NCI-H1694 treated with DMSO at 0.1 percent for 48 hours (cell line): Measurements from ENCODE around the gene CLEC11A.

Experiments used
- DNase-seq: peaks from one replicate; lab custom pipeline; 2025; lab: John Stamatoyannopoulos, UW

CLEC11A gene, protein sequence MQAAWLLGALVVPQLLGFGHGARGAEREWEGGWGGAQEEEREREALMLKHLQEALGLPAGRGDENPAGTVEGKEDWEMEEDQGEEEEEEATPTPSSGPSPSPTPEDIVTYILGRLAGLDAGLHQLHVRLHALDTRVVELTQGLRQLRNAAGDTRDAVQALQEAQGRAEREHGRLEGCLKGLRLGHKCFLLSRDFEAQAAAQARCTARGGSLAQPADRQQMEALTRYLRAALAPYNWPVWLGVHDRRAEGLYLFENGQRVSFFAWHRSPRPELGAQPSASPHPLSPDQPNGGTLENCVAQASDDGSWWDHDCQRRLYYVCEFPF

DNA sequence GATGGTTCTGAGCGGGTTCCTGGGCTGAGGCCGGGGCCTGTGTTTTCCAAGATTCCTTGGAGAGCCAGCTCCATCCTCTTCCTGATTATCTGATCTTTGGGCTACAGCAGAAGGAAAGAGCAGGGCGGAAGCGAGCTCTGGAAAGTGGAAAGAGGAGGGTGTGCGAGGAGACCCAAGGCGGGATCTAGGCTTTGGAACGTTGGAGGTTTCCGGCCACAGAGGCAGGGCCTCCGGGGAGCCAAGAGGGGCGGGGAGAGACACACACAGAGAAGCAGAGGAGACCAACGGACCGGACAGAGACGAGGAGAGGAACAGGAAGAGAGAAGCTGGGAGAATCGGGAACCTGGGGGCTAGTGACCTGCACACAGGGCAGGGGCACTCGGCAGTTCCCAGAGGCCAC is at the start of gene CLEC11A:
CLEC11A (plus strand) TSS at position 296 of the 400 bp plus-strand sequence. CDS start 162 bp downstream, outside the sequence.
- DNase-seq = no peak

DNA sequence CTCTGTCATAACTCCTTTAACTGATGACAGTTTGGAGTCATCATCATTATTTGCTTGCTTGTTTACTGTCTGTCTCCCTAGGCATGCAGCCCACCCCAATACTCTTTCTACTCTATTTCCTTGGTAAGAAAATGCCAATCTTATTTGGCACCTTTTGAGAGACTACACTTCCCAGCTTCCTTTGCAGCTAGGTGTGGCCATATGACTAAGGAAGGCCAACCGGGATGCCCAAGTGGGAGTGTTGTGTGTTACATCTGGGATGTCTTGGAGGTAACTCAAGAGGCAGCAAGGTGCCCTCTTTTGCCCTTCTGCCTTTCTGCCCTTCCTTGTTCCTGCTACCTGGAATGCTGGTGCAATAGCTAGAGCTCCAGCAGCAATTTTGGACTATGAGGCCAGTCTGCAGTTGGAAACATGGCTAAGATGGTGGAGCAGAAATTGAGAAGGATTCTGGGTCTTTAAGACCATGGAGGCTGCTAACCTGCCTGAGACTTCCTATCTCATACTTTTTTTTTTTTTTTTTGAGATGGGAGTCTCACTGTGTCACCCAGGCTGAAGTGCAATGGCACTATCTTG is 46.5 kb upstream of the CLEC11A start:
- DNase-seq = no peak

DNA sequence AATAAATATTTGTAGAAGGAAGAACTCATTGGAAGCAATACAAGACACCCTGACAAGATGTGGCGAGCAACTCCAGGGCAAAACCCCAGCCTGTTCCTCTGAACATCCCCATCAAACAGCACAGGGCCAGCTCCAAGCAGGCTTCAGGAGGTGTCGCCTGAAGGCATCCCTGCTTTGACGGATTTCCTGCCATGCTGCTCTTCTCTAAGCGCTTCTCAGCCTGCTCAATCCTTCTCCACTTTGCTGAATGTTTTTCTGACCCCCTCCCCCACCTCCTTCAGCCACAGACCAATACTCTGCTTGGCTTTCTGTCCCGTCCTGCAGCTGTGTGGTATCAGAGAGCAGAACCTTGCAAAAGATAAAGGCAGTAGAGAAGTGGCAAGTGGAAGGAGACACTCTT is 45.5 kb upstream of the CLEC11A start:
- no peak for DNase-seq

DNA sequence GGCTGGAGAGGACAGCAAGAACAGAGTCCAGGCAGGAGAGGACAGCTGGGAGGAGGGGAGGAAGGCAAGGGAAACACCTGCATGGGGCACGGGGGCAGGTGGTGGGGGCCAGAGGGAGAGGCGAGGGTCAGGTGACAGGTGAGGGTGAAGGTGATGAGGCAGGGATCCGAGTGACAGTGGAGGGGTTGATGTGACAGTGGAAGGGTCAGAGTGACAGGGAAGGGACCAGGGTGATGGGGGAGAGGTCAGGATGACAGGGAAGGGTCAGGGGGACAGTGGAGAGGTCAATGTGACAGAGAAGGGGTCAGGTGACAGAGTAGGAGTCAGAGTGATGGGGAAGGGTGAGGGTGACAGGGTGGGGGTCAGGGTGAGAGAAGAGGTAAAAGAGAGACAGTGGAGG is 44.8 kb upstream of the CLEC11A start:
- no peak for DNase-seq

DNA sequence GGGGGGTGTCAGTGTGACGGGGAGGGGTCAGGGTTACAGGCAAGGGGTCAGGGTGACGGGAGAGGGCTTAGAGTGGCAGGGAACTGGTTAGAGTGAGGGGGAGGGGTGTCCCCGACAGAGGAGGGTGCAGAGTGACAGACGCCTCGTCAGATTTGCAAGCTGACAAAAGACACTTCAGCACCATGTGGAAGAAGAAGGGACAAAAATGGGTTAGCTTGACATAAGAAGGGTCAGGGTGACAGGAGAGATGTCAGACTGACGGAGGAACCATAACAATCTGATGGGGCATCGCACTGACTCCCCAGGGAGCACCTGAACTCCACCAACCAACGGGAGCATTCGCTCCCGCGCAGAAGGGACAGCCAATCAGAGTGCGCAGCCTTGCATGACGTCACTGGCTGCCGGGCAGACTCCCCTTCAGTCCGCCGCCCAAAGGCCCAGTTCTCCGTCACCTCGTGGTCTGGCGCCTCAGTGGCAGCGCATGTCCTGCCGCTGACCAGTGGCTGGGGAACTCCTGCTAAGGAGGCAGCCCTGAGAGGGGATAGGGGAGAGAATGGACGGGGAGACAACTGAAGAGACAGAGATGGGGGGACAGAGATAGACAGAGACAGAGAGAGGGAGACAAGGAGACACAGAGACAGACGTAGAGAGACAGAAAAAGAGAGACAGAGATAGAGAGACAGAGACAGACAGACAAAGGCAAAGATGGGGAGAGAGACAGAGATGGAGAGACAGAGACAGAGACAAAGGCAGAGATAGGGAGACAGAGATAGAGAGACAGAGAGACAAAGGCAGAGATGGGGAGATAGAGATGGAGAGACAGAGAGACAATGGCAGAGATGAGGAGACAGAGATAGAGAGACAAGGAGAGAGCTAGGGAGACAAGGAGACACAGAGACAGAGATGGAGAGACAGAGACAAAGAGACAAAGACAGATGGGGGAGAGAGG is 43.7 kb upstream of the CLEC11A start:
- peak; percentile 31 for DNase-seq

DNA sequence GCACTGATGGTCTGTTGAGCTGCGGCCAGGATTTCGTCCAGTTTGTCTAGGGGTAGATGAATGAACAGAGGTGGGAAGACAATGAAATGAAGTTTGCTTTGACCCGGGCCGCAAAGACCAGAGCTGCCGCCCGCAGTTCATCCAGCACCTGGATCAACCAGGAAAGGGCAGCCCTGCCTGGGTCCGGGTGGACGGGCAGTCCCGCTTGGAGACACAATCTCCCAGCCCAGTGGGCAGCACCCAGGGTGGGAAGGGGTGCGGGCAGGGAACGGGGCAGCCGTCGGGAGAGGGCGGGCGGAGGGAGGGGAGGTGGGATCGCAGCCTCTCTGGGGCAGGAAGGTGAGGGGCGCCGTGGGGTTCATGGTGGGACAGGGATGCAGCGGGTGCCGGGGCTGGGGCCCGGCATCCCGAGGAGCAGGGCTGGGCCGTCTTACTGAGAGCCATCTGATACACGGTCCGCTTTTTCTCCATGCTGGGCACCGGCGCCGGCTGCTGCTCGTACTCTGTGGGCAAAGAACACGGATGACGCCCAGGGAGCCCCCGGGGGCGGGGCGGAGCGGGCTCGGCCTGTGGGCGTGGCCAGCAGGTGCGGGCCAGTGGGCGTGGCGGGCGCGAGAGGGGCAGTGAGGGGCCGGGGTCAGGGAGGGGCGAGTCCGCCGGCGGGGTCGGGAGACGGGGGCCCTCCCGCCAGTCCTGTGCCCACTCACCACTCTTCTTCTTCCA is 36.7 kb upstream of the CLEC11A start:
- DNase-seq = no peak

DNA sequence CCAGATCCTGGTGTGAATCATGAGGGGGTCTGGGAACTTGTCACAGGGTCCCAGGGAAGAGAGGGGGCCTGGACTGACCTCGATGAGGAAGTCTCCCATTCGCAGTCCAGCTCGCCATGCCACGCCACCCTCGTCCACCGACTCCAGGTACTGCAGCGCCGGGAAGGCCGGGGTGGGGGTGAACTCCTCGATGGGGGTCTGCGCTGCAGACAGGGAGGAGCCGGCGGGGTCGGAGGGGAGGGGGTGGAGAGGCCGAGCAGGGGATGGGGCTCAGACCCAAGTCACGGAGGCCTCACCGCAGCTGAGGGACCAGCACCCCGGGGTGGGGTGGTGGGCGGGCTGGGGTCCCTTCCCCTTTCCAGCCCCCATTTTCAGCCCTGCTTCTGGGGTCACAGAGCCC is 34.4 kb upstream of the CLEC11A start:
- no peak for DNase-seq

DNA sequence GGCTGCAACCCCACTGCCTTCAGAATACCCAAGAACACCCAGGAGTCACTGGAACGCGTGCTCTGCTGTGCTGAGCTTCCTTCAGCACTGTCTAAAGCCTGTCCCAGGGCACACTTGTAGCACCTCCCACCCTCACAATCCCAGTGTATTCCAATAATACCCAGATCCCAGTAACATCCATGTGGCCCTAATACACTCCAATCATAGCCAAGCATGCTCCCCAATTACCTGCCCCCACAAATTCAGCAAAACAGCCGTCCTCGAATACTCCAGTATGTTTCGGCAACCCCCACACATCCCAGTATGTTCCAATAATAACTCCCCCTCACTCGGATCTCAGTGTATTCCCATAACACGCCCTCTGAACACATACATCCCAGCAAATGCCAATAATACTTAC is 32.7 kb upstream of the CLEC11A start:
- DNase-seq = no peak

DNA sequence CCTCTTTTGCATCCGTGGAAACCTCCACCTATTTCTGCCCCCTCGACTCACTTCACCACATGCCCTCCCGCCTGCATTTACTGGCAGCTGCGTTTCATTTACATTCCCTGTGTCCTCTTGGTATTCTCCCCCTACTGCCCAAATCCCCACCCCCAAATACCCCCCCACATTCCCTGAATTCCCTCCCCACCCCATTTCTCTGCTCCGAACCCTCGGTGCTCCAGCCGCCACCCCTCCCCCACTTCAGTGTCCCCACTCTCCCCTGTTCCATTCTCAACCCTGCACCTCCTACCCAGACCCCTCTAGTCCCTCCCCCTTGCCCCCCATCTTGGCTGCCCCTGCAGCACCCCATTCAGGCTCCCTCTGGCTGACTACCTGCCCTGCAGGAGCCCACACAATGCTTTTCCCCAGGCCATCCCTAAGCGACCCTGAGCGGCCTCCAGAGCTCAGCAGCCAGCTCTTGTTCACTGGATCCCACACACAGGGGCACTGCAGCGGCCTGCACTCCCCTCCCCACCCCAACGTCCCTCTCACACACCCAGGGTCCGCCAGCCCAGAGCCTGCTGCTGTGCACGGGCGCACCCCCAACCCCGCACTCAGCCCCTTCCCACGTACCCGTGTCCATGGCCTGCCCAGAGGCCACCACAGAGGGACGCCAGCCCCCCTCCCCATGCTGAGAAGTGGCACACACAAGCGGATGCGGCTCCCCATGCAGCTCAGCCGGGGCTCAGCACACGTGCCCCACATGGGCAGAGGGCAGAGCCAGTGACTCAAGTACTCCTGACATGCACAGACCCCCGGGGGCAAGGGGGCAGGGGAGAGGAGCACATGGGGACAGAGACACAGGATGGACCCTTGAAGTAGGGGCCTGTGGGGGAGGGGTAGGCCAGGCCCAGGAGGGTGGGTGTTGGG is 29.8 kb upstream of the CLEC11A start:
- DNase-seq = no peak

DNA sequence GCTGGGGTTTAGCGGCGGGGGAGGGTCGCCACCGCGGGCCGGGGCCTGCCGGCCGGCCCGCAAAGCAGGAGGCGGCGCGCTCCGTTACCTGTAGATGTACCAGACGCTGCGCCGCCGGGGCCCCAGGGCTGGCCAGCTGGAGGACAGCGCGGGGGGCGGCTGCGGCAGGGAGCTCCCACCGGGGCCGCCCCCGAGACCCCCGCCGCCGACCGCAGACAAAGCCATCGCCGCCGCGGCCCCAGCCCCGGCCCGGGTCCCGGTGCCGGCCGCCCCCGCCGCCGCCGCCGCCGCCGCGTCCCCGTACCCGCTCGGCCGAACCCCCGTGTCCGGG is 28.4 kb upstream of the CLEC11A start:
- DNase-seq = no peak

DNA sequence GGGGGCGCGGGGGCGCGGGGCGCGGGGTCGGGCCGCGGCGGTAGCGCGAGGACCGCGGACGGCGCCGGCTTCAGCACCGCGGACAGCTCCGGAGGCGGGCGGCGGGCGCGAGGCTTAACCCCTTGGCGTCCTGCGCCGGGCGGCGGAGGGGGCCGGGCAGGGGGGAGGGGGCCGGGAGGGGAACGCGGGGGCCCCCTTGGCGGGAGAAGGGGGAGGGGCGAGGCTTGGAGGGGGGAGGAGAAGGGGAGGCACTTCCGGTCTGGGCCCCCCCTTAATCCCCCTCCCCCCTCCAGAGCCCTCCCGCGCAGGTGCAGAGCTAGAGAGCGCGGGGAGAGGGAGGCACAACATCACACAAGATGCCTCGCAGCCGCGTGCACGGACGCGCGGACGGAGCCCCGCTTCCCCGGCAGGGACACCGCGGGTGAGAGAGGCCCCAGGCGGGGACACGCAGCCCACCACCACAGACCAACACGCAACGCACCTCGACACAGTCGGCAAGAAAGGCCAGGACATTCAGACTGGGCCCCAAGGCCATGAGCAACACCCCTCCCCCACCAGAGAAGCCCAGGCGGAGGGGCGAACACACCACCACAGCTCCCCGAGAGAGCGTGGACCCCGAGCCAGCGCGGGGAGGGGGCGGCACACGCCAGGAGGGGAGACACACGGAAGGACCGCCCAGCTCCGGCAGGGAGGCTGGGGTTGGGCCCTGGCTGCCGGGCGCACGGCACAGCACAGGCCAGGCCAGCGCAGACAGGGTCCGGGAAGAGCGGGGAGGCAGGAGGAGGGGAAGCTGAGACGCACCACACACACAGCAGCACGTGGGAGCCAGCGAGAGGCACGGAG is 27.7 kb upstream of the CLEC11A start:
- no peak for DNase-seq

DNA sequence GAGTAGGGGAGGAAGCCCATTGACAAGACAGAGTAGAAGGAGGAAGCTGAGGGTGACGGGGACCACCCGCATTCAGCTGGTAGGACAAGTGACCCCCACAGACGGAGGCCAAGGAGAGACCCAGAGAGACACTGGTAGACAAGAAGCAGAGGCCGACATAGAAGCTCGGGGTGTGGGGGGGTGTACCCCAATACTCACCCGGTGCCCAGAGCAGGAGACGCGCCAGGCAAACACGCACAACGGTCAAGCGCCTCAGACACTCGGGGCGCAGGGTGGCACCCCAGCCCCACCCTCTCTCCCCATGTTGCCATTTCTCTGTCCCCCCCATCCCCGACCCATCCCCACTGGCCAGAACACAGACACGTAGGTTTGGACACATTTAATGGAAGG is 27.1 kb upstream of the CLEC11A start:
- DNase-seq = no peak

DNA sequence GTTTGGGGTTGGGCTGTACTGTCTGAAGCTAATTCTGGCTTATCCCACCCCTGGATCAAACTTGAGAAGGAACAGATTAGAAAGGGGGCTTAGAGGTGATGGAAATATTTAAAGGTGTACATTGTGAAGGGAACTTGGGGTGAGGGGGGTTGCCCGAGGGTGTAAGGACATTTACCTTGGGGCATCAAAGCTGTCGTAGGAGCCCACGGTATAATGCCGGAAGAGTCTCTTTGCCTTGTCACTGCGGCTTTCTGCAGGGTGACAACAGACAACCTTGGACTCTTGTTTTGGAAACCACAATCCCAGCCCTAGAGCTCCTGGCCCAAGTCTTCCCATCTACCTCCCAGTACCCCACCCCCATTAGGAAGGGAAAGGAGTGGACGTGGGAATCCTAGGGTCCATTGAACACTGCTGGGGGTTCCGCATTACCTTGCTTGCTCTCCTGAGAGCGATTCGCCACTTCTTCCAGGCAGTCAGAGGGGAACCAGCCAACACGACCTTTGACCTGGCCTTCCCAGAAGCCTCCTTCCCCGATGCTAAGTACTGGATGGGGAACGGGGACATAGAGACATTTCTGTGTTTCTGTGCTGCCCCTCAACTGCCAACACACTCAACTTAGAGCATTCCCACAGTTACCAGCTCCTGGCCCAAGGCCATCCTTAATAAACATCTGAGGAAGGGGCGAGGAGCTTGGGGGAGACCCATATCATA is 25.6 kb upstream of the CLEC11A start:
- DNase-seq = no peak

DNA sequence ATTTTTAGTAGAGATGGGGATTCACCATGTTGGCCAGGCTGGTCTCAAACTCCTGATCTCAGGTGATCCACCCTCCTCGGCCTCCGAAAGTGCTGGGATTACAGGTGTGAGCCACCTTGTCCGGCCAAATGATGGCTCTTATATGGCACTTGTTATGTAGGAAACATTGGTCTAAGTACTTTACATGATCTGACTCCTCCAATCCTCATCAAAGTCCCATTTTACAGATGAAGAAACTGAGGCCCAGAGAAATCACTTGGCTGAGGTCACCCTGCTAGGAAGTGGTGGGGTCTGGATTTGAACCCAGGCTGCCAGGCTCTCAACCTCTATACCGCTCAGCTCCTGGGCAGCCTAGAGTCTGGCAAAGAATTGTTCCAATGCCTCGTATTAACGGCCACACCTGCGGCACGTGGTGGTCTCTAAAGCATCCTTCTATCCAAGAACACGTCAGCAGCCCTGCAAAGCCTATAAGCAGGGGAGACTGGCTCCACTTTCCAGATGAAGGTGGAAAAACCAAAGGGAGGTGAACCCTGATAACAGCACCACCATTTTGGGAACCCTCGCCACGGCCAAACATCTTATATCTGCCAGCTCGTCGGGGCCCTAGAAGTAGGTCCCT is 21.7 kb upstream of the CLEC11A start:
- no peak for DNase-seq

DNA sequence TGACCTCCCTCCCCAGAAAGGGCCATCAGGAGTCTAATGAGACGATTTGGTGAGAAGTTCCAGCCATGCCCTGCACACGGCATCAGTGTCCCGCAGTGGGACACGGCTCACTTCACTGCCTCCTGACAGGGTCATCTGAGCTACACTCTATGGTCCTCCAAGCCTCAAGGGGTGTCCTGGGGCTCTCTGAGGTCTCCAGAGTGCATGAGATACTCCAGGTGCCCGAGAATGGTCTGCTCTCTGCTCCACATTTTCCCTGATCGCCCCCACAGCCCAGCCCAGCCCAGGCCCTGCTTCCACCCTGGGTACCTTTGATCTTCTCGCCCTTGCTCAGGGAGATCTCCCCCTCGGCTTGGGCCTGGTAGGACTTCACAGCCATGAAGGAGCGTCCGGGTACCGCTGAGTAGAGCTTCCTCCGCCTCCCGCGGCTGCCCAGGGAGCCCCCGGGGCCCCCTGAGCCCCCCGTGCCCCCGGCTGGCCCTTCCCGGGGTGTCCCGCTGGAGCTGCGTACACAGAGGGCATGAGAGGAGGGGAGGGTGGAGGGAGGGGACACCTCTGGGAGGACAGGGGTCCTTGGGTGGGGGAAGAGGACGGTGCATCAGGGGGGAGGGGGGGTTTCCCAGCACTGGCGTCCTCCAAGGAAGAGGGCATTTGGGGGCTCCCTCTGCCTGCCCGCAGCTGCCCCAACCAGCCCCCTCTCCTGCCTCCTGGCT is 20.9 kb upstream of the CLEC11A start:
- no peak for DNase-seq

DNA sequence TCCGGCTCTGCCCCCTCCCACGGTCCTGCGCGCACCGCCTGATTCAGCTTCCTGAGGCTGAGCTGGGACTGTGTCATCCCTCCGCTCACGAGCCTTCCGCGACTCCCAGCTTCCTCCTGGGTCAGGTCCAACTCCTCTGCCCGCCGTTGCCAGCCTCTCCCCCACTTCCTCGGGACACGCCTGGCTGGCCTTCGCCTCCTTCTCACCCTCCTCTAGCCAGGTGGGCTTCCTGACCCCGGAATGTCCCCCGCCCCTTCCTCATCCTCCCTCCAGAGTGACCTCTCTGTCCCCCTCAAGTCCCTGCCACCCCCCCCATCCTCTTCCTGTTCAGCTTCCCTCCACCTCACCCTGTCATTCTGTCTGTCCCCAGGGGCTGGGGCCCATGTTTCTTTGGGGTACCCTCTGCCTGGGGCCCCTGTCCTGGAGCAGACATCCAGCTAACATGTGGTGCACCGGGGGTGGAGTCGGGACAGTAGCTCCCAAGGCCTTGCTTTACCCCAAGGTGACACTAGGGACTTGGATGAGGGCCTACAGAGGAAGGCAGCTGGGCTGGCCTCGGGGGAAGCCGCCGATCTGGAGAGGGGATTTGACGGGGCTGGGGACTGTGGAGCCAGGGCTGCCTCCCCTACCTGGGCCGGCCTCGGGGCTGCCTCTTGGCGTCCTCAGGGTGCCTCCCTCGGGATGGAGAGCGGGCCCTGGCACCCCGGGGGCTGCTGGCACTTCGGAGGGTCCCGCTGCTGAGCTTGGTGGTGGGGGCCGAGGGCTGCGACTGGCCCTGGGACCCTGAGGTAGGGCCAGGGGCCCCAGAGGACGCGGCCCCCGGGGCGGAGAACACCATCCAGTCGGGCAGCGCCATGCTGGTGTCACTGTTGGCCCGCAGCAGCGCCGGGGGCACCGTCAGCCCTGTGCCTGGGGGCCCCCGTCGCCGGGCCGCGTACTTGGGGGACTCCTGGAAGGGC is 20.0 kb upstream of the CLEC11A start:
- DNase-seq = peak; percentile 12
